IMR-90 (cell line): ENCODE results near the gene CFAP251. TPM values are rescaled to one million over a fixed set of nuclear protein-coding genes. Genes with fewer than 3 reads are reported as not detected.

ENCODE experiments used
- ATAC-seq: fragments of 200-7000 bp; cut with Tn5 transposase; 2 replicates; pipeline ENCODE4 v1.9.1; 2020; ENCODE audit warnings: low read depth, mild to moderate bottlenecking, moderate library complexity
- BruUV-seq: library from RNA; stranded (reverse); fragments of 400-500 nt; replicated peaks from 2 replicates; lab custom pipeline; 2021; lab: Mats Ljungman, UMichigan
- CTCF ChIA-PET: fragments of 300-600 bp; formaldehyde crosslinking; extraction: SDS; loops from one replicate; lab custom pipeline; 2021; ENCODE audit warnings: antibody characterized with exemption; lab: Yijun Ruan, JAX
- POLR2A ChIA-PET: fragments of 300-600 bp; sonication (Branson Sonifier 250); formaldehyde crosslinking; loops from one replicate; lab custom pipeline; 2022; ENCODE audit warnings: antibody characterized with exemption; ENCODE audit not compliant: unreplicated experiment; lab: Charles Lee
- DNase-seq: peaks from one replicate; pipeline ENCODE4 v3.0.0; 2013
- H2AFZ ChIP-seq: replicated peaks from 2 replicates; pipeline ENCODE3; 2013; ENCODE audit warnings: low read length, mild to moderate bottlenecking; ENCODE audit not compliant: poor library complexity
- H2AK5ac ChIP-seq: 2 replicates; pipeline ENCODE4 v1.6.1; 2013; ENCODE audit warnings: low read depth, low read length, inconsistent platforms
- H2AK9ac ChIP-seq: replicated peaks from 2 replicates; pipeline ENCODE3; 2013; ENCODE audit warnings: mild to moderate bottlenecking, low read depth, low read length, moderate library complexity; ENCODE audit not compliant: poor library complexity
- H2BK120ac ChIP-seq: 2 replicates; pipeline ENCODE4 v1.6.1; 2013; ENCODE audit warnings: low read depth, low read length, inconsistent platforms
- H2BK15ac ChIP-seq: 3 replicates; pipeline ENCODE4 v1.6.1; 2013; ENCODE audit warnings: low read depth, low read length, inconsistent platforms
- H2BK20ac ChIP-seq: 2 replicates; pipeline ENCODE4 v1.6.1; 2013; ENCODE audit warnings: low read depth, mild to moderate bottlenecking, inconsistent platforms, low read length, moderate library complexity
- H2BK5ac ChIP-seq: 2 replicates; pipeline ENCODE4 v1.6.1; 2013; ENCODE audit warnings: mild to moderate bottlenecking, low read depth, low read length, inconsistent platforms; ENCODE audit not compliant: poor library complexity, severe bottlenecking
- H3K14ac ChIP-seq: replicated peaks from 2 replicates; pipeline ENCODE4 v1.6.1; 2013; ENCODE audit warnings: low read depth, low read length, inconsistent platforms
- H3K18ac ChIP-seq: 2 replicates; pipeline ENCODE4 v1.6.1; 2013; ENCODE audit warnings: low read depth, low read length, control low read depth
- H3K23ac ChIP-seq: 2 replicates; pipeline ENCODE4 v1.6.1; 2013; ENCODE audit warnings: low read depth, low read length, inconsistent platforms
- H3K27ac ChIP-seq: 2 replicates; pipeline ENCODE4 v1.5.1; 2013; ENCODE audit warnings: mild to moderate bottlenecking, control low read depth, low read length; ENCODE audit not compliant: insufficient read depth
- H3K27me3 ChIP-seq: 2 replicates; pipeline ENCODE4 v1.6.1; 2013; ENCODE audit warnings: low read length; ENCODE audit not compliant: control insufficient read depth, insufficient read depth
- H3K36me3 ChIP-seq: 2 replicates; pipeline ENCODE4 v1.6.1; 2013; ENCODE audit warnings: low read length, mixed read lengths; ENCODE audit not compliant: control insufficient read depth, insufficient read depth
- H3K4ac ChIP-seq: 2 replicates; pipeline ENCODE4 v1.6.1; 2013; ENCODE audit warnings: low read depth, low read length, inconsistent platforms
- H3K4me1 ChIP-seq: 2 replicates; pipeline ENCODE4 v1.6.1; 2013; ENCODE audit warnings: low read length, mixed read lengths; ENCODE audit not compliant: control insufficient read depth, insufficient read depth
- H3K4me2 ChIP-seq: 2 replicates; pipeline ENCODE4 v1.6.1; 2013; ENCODE audit warnings: low read depth, mild to moderate bottlenecking, control low read depth, low read length, moderate library complexity
- H3K4me3 ChIP-seq: 2 replicates; pipeline ENCODE4 v1.5.1; 2013; ENCODE audit warnings: low read depth, mild to moderate bottlenecking, control low read depth, low read length, moderate library complexity; ENCODE audit not compliant: insufficient read depth
- H3K56ac ChIP-seq: 2 replicates; pipeline ENCODE4 v1.6.1; 2013; ENCODE audit warnings: low read length, inconsistent platforms; ENCODE audit not compliant: insufficient read depth; ENCODE audit errors: extremely low read depth
- H3K79me1 ChIP-seq, 2 experiments: 2 replicates each; pipeline ENCODE4 v1.6.1; 2013; ENCODE audit warnings: low read length in 2 of 2, inconsistent platforms in 1 of 2, low read depth in 1 of 2
- H3K9ac ChIP-seq: 2 replicates; pipeline ENCODE4 v1.6.1; 2013; ENCODE audit warnings: low read depth, low read length, control low read depth
- H3K9me1 ChIP-seq: 2 replicates; pipeline ENCODE4 v1.6.1; 2013; ENCODE audit warnings: low read length, inconsistent platforms; ENCODE audit not compliant: insufficient read depth
- H3K9me3 ChIP-seq: 2 replicates; pipeline ENCODE4 v1.6.1; 2013; ENCODE audit warnings: low read length; ENCODE audit not compliant: control insufficient read depth, insufficient read depth
- H4K20me1 ChIP-seq: 2 replicates; pipeline ENCODE4 v1.6.1; 2013; ENCODE audit warnings: low read length, inconsistent platforms; ENCODE audit not compliant: insufficient read depth
- H4K5ac ChIP-seq: 2 replicates; pipeline ENCODE4 v1.6.1; 2013; ENCODE audit warnings: mild to moderate bottlenecking, low read depth, low read length, control low read depth
- H4K8ac ChIP-seq, 2 experiments: 2 replicates each; pipeline ENCODE4 v1.6.1; 2013; ENCODE audit warnings: low read depth in 2 of 2, low read length in 2 of 2, control low read depth in 1 of 2, inconsistent platforms in 1 of 2
- H4K91ac ChIP-seq: 2 replicates; pipeline ENCODE4 v1.6.1; 2013; ENCODE audit warnings: low read depth, low read length, inconsistent platforms; ENCODE audit not compliant: insufficient read depth
- BHLHE40 ChIP-seq: fragments of 150-350 bp; IDR thresholded peaks from 2 replicates; pipeline ENCODE4 v1.6.1; 2016; ENCODE audit warnings: mild to moderate bottlenecking, low read depth, low read length
- CEBPB ChIP-seq: IDR thresholded peaks from 2 replicates; pipeline ENCODE4 v1.6.1; 2012; ENCODE audit warnings: low read depth, low read length, improper control_type of control experiment
- CHD1 ChIP-seq: IDR thresholded peaks from 2 replicates; pipeline ENCODE4 v1.6.1; 2012; ENCODE audit warnings: low read depth, low read length, improper control_type of control experiment
- CTCF ChIP-seq: conservative IDR thresholded peaks from 2 replicates; pipeline ENCODE4 v1.5.1; 2012; ENCODE audit warnings: mild to moderate bottlenecking, low read depth, low read length, improper control_type of control experiment
- ELK1 ChIP-seq: fragments of 150-350 bp; IDR thresholded peaks from 2 replicates; pipeline ENCODE4 v1.6.1; 2016; ENCODE audit warnings: low read depth, mild to moderate bottlenecking, low read length, moderate library complexity, borderline replicate concordance
- FOS ChIP-seq: fragments of 150-350 bp; IDR thresholded peaks from 2 replicates; pipeline ENCODE4 v1.6.1; 2016; ENCODE audit warnings: low read depth, low read length
- MAFK ChIP-seq: IDR thresholded peaks from 2 replicates; pipeline ENCODE4 v1.6.1; 2012; ENCODE audit warnings: low read depth, low read length, improper control_type of control experiment
- MAZ ChIP-seq: IDR thresholded peaks from 2 replicates; pipeline ENCODE4 v1.6.1; 2012; ENCODE audit warnings: low read depth, mild to moderate bottlenecking, low read length, improper control_type of control experiment, moderate library complexity, borderline replicate concordance
- MXI1 ChIP-seq: IDR thresholded peaks from 2 replicates; pipeline ENCODE4 v1.6.1; 2012; ENCODE audit warnings: low read depth, mild to moderate bottlenecking, low read length, moderate library complexity, borderline replicate concordance
- NFE2L2 ChIP-seq: fragments of 150-350 bp; IDR thresholded peaks from 2 replicates; pipeline ENCODE4 v1.6.1; 2016; ENCODE audit warnings: low read depth, mild to moderate bottlenecking, low read length
- POLR2A ChIP-seq: IDR thresholded peaks from 2 replicates; pipeline ENCODE4 v1.6.1; 2012; ENCODE audit warnings: mild to moderate bottlenecking, low read depth, low read length
- RAD21 ChIP-seq: IDR thresholded peaks from 2 replicates; pipeline ENCODE4 v1.6.1; 2012; ENCODE audit warnings: low read length, improper control_type of control experiment
- RCOR1 ChIP-seq: IDR thresholded peaks from 2 replicates; pipeline ENCODE4 v1.6.1; 2012; ENCODE audit warnings: mild to moderate bottlenecking, low read length, improper control_type of control experiment; ENCODE audit not compliant: insufficient replicate concordance
- RFX5 ChIP-seq: IDR thresholded peaks from 2 replicates; pipeline ENCODE4 v1.8.0; 2012; ENCODE audit warnings: low read depth, mild to moderate bottlenecking, low read length, moderate library complexity
- SMC3 ChIP-seq: fragments of 150-350 bp; IDR thresholded peaks from 2 replicates; pipeline ENCODE4 v1.6.1; 2016; ENCODE audit warnings: low read depth, mild to moderate bottlenecking, antibody characterized with exemption, low read length, moderate library complexity
- USF2 ChIP-seq: fragments of 150-350 bp; IDR thresholded peaks from 2 replicates; pipeline ENCODE4 v1.6.1; 2017; ENCODE audit warnings: mild to moderate bottlenecking, antibody characterized with exemption, low read length, low read depth
- WGBS, 2 experiments: methylation state at CpG; one replicate each; pipeline versions ENCODE4 v1.1.5 to v1.1.7; 2013; ENCODE audit warnings: missing lambda C conversion rate in 2 of 2; ENCODE audit not compliant: insufficient read length in 1 of 2; ENCODE audit errors: extremely low coverage in 2 of 2; 5-methylcytosine and 5-hydroxymethylcytosine counted together
- dilution Hi-C: fragments of 300-500 bp; cut with HindIII; formaldehyde crosslinking; loops from one replicate; pipeline ENCODE4 v1.14.3; 2018; ENCODE audit warnings: low sequenced_read_pairs; ENCODE audit not compliant: unreplicated experiment
- in situ Hi-C: fragments of 300-500 bp; cut with MboI; formaldehyde crosslinking; loops from 3 replicates; pipeline ENCODE4 v1.14.3; 2019; ENCODE audit warnings: low sequenced_read_pairs, inconsistent platforms, mixed read lengths
- intact Hi-C: fragments of 100-400 bp; cut with micrococcal nuclease; formaldehyde crosslinking; loops from 2 replicates; pipeline ENCODE4 v1.10.0; 2022
- polyA plus RNA-seq, 3 experiments: library from polyadenylated mRNA; depleted of rRNA; stranded (reverse); fragments of >200 nt; gene quantifications; 2 replicates each; pipeline ENCODE4 v1.2.3, GENCODE V29; 2012; ENCODE audit warnings: low replicate concordance in 1 of 3
- total RNA-seq: library from RNA; depleted of rRNA; stranded (reverse); fragments of >200 nt; gene quantifications from 2 replicates; pipeline ENCODE4 v1.2.3, GENCODE V29; 2012

The CFAP251 gene
- total and polyA plus RNA-seq, 2 of the 4 experiments (the other 2 are of a cell fraction): 7.8 to 9.1 TPM

GRCh38 chr12:122050706-122051105 lies 132.3 kb downstream of the CFAP251 start:
- TF ChIP-seq FOS (no peak), SMC3 (no peak), CHD1 (no peak), CTCF (no peak), MAFK (no peak), RCOR1 (no peak), NFE2L2 (no peak), MAZ (no peak), ELK1 (no peak), USF2 (no peak), RFX5 (no peak), CEBPB (no peak), MXI1 (no peak), POLR2A (no peak), RAD21 (no peak), BHLHE40 (no peak)
- BruUV-seq: no TSS peak
- H3K23ac ChIP-seq: no peak overlapping the region
- H3K79me1 ChIP-seq: no peaks in the 10 kb centered on the region
- ATAC-seq (no peak), DNase-seq (no peak)
- peaks cover 7% of the 10 kb centered on the region for H3K4me1 ChIP-seq
- no peak overlapping the region for H3K4me3 ChIP-seq
- H3K27ac ChIP-seq: no peak overlapping the region
- no peak overlapping the region for H3K14ac ChIP-seq
- 100% methylated on average over 4 of the region's 20 CpGs; no CpG with 5 or more reads in 1 of the 2 experiments for WGBS, 2 experiments
- H3K9me3 ChIP-seq: no peaks in the 10 kb centered on the region
- H3K18ac ChIP-seq: no peak overlapping the region
- no peak overlapping the region for H3K56ac ChIP-seq
- no peak overlapping the region for H2BK5ac ChIP-seq
- no peak overlapping the region for H2BK15ac ChIP-seq
- H4K5ac ChIP-seq: no peak overlapping the region
- no peak overlapping the region for H4K8ac ChIP-seq
- H4K20me1 ChIP-seq: peaks cover 12% of the 10 kb centered on the region; the same call in 1 of the 2 replicates
- ChIA-PET CTCF (interaction anchor here (0.9 to 2.1 kb wide), 3 partner anchors 37 to 132 kb away, joined by 3 to 7 read pairs (median 4); partner anchors contain the start of gene CFAP251), POLR2A (no interaction called here)
- no peaks in the 10 kb centered on the region for H3K27me3 ChIP-seq
- no peak overlapping the region for H2AK5ac ChIP-seq
- no peak overlapping the region for H3K4me2 ChIP-seq
- peak overlapping the region; percentile 57 for H2AK9ac ChIP-seq
- intact Hi-C loops (no loop called here), dilution Hi-C loops (no loop called here), in situ Hi-C loops (no loop called here)
- no peak overlapping the region for H3K4ac ChIP-seq
- peaks cover 5% of the 10 kb centered on the region for H3K36me3 ChIP-seq
- peak overlapping the region; percentile 14 for H2AFZ ChIP-seq
- H3K9me1 ChIP-seq: no peaks in the 10 kb centered on the region
- no peak overlapping the region for H2BK20ac ChIP-seq
- H3K9ac ChIP-seq: no peak overlapping the region
- H2BK120ac ChIP-seq: no peak overlapping the region
- no peak overlapping the region for H4K91ac ChIP-seq
